Endothelial cell (in vitro differentiated cells): Measurements from ENCODE around the gene TRABD2B. TPM values are rescaled to one million over a fixed set of nuclear protein-coding genes. Genes with fewer than 3 reads are reported as not detected.

Source experiments
- DNase-seq: peaks from one replicate; pipeline ENCODE4 v3.0.0; 2021; ENCODE audit warnings: low spot score
- H3K27ac Mint-ChIP-seq: one replicate; pipeline ENCODE4 v1.8.0; 2021; ENCODE audit warnings: mixed read lengths, inconsistent platforms; ENCODE audit not compliant: unreplicated experiment
- H3K27me3 Mint-ChIP-seq: one replicate; pipeline ENCODE4 v1.8.0; 2021; ENCODE audit warnings: mild to moderate bottlenecking, moderate library complexity, mixed read lengths, inconsistent platforms; ENCODE audit not compliant: unreplicated experiment
- H3K36me3 Mint-ChIP-seq: one replicate; pipeline ENCODE4 v1.8.0; 2021; ENCODE audit warnings: mild to moderate bottlenecking, low read depth, mixed read lengths, inconsistent platforms; ENCODE audit not compliant: unreplicated experiment
- H3K4me1 Mint-ChIP-seq: one replicate; pipeline ENCODE4 v1.8.0; 2021; ENCODE audit warnings: mild to moderate bottlenecking, mixed read lengths, inconsistent platforms; ENCODE audit not compliant: unreplicated experiment
- H3K4me3 Mint-ChIP-seq: one replicate; pipeline ENCODE4 v1.8.0; 2021; ENCODE audit warnings: mild to moderate bottlenecking, mixed read lengths, inconsistent platforms; ENCODE audit not compliant: unreplicated experiment
- H3K9me3 Mint-ChIP-seq: one replicate; pipeline ENCODE4 v1.8.0; 2021; ENCODE audit warnings: mixed read lengths, inconsistent platforms; ENCODE audit not compliant: unreplicated experiment
- total RNA-seq: library from RNA; stranded (reverse); fragmentation: NEBNext Ultra II Directional; extraction: Animal tissue kit (Norgen Biotek cat#: 25700); gene quantifications from one replicate; pipeline ENCODE4 v1.2.1, GENCODE V29; 2021; ENCODE audit not compliant: unreplicated experiment
- TF ChIP-seq, protein P1 (sequence below): fragments of 200-600 bp; sonication (generic); IDR thresholded peaks from one replicate; pipeline ENCODE4 v1.5.0; 2021; ENCODE audit warnings: antibody characterized with exemption; ENCODE audit not compliant: unreplicated experiment

TRABD2B gene
- total RNA-seq, 1 donor from 2014 or later, result 1.0 TPM

DNA sequence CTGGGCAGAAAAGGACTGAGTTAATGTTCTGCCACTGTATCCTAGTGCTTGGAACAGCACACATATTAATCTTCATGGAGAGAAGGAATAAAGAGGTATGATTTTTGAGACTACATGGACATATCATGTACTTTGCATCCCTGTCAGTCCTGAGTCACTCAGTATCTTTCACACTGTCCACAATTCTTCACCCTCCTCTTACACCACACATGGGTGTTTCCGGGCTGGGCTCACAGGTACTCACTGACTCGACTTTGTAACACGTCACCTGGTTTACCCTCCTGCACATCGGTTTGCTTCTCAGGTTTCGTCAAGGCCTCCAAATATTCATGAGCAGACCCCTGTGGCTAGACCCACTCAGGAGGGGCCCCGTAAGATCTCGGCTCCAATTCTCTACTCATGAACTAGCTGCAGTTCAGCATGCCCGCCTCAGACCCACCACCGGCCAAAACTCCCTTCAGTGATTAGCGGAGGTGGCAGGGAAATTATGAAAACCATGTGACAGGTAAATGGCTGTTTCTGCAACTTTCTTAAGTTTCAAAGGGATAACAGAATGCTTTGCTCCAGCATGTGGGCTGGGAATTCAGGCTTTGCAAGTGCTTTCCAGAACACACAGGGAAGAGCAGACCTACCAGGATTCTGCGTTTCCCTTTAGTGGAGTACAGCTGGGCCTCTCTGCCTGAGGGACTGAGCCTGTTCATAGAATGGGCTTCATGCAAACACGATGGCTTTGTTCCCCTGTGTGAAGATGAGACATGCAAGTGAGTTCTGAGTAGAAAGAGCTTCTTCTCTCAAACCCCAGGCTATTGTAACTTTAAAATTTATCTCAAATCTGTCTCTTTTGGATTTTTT is 31.3 kb upstream of the TRABD2B start:
- H3K27ac Mint-ChIP-seq, result no peak overlapping the region
- TF ChIP-seq, protein P1, sequence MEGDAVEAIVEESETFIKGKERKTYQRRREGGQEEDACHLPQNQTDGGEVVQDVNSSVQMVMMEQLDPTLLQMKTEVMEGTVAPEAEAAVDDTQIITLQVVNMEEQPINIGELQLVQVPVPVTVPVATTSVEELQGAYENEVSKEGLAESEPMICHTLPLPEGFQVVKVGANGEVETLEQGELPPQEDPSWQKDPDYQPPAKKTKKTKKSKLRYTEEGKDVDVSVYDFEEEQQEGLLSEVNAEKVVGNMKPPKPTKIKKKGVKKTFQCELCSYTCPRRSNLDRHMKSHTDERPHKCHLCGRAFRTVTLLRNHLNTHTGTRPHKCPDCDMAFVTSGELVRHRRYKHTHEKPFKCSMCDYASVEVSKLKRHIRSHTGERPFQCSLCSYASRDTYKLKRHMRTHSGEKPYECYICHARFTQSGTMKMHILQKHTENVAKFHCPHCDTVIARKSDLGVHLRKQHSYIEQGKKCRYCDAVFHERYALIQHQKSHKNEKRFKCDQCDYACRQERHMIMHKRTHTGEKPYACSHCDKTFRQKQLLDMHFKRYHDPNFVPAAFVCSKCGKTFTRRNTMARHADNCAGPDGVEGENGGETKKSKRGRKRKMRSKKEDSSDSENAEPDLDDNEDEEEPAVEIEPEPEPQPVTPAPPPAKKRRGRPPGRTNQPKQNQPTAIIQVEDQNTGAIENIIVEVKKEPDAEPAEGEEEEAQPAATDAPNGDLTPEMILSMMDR, result no peak
- no peaks in the 10 kb centered on the region for H3K36me3 Mint-ChIP-seq
- no peak for DNase-seq
- no peaks in the 10 kb centered on the region for H3K9me3 Mint-ChIP-seq
- no peak overlapping the region for H3K4me3 Mint-ChIP-seq
- no peaks in the 10 kb centered on the region for H3K4me1 Mint-ChIP-seq
- H3K27me3 Mint-ChIP-seq, result peaks cover 6% of the 10 kb centered on the region

DNA sequence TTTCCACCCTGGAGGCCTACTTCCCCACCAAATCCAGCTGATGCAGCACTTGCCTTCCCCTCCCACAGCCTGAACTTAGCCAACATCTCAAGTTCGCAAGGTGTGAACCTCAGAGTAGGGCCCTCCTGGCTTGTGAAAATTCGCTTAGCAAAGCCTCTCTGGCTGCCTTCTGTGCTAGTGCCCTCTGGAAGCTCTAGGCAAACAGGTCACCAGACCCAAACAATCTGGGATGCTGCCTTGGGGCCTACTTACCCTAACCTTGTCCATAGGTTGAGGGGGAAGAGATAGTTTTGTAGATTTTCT is 30.3 kb upstream of the TRABD2B start:
- TF ChIP-seq, protein P1, result no peak
- Mint-ChIP-seq H3K4me1 (no peaks in the 10 kb centered on the region), H3K27ac (no peak overlapping the region), H3K36me3 (no peaks in the 10 kb centered on the region), H3K9me3 (no peaks in the 10 kb centered on the region), H3K27me3 (peaks cover 6% of the 10 kb centered on the region), H3K4me3 (no peak overlapping the region)
- no peak for DNase-seq

DNA sequence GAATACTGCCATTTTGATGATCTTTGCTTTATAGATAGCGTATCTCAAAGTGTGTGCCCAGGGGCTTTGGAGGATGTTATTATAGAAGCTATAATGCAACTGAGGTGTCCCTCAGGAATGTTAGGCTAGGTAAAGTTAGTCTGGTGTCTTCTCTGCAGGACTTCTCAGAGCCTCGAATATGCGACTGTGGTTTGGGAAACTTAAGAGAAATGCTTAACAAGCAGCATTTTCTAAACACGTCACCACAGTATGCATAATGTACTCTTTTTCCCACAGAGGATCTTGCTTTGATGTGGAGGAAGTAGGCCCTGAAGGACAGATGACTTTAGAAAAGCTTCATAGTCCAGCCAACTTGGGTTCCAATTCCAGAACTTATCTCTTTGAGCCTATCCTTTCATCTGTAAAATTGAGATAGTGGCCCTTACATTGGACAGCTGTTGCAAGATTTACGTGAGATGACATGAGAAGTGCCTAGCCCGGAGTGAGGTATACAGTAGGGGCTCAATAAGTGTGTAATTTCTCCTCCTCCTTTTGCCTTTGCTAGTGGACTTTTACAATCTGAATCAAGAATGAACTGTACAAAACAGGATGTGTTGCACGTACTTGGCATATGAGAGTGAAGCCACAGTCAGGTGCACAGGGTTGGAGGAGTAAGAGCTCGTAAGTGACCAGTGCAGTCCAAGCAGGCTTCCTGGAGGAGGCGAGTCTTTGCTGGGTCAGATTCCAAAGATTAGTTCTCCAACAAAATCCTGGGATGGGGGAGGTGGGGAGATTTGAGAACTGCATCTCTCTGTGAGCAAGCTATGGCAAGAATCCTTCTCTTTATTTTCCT is 29.7 kb upstream of the TRABD2B start:
- H3K4me1 Mint-ChIP-seq, result no peaks in the 10 kb centered on the region

DNA sequence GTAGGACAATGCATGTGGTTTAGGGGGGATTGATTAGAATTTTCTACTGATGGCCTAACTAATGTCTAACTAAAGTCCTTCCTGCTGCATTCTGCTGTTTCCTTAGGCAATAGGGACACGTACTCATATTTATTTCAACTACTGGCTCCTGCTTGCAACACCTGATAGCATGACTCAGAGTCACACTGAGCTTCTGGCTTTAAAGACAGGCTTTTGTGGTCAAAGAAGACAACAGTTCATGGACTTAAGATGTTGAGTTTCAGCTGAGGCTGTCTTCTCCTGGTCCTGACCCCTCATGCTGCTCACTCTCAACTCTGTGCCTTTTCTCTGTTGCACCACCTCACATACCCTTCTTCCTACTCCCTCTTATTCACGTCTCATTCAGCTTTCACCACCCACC is 29.1 kb upstream of the TRABD2B start:
- no peak overlapping the region for H3K4me3 Mint-ChIP-seq
- DNase-seq, result no peak
- no peaks in the 10 kb centered on the region for H3K4me1 Mint-ChIP-seq
- H3K36me3 Mint-ChIP-seq, result no peaks in the 10 kb centered on the region
- TF ChIP-seq, protein P1, result no peak
- H3K27me3 Mint-ChIP-seq, result peaks cover 6% of the 10 kb centered on the region
- H3K9me3 Mint-ChIP-seq, result no peaks in the 10 kb centered on the region
- no peak overlapping the region for H3K27ac Mint-ChIP-seq

More for the DNA sequence above, 29.7 kb upstream of the TRABD2B start:
- TF ChIP-seq, protein P1, result no peak
- no peak for DNase-seq
- H3K27ac Mint-ChIP-seq, result no peak overlapping the region
- H3K27me3 Mint-ChIP-seq, result peaks cover 6% of the 10 kb centered on the region
- H3K36me3 Mint-ChIP-seq, result no peaks in the 10 kb centered on the region
- H3K9me3 Mint-ChIP-seq, result no peaks in the 10 kb centered on the region
- no peak overlapping the region for H3K4me3 Mint-ChIP-seq

DNA sequence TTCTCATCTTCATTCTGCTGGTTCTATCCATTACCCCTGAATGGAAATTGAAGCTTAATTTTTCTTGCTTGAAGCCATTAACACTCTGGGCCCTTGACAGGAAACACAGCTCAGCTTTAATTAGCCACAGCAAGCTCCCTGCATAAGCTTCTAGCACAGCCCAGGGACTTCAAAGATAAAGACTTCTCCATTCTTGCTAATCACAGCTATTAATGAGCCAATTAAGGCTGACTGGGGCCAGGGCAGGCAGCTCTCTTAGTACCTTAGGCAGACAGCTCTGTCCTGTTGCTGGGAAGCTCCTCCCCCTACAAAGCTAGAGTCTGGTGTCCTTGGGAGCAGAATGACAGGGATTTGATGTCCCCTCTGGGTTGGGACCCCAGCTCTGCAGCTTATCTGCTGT is 27.9 kb upstream of the TRABD2B start:
- no peak for DNase-seq
- peaks cover 6% of the 10 kb centered on the region for H3K27me3 Mint-ChIP-seq

More for the DNA sequence above, 27.9 kb upstream of the TRABD2B start:
- peaks cover 5% of the 10 kb centered on the region for H3K4me1 Mint-ChIP-seq
- TF ChIP-seq, protein P1, result no peak
- H3K27ac Mint-ChIP-seq, result no peak overlapping the region
- no peaks in the 10 kb centered on the region for H3K36me3 Mint-ChIP-seq
- no peak overlapping the region for H3K4me3 Mint-ChIP-seq
- no peaks in the 10 kb centered on the region for H3K9me3 Mint-ChIP-seq
